NT2/D1 (cell line): ENCODE data around the gene PGP.

Experiments used
- DNase-seq: peaks from one replicate; pipeline ENCODE4 v3.0.0-alpha.2; 2011; ENCODE audit warnings: low read depth, low spot score
- H3K27me3 ChIP-seq: 2 replicates; pipeline ENCODE4 v1.6.0; 2011; ENCODE audit warnings: mild to moderate bottlenecking; ENCODE audit not compliant: insufficient read length, insufficient read depth
- H3K36me3 ChIP-seq: 2 replicates; pipeline ENCODE4 v1.6.1; 2011; ENCODE audit warnings: mild to moderate bottlenecking, low read length, mixed read lengths; ENCODE audit not compliant: insufficient read depth, insufficient read length
- H3K4me1 ChIP-seq: 2 replicates; pipeline ENCODE4 v1.5.1; 2011; ENCODE audit not compliant: insufficient read depth, insufficient read length
- H3K4me3 ChIP-seq: 2 replicates; pipeline ENCODE4 v1.5.1; 2011; ENCODE audit warnings: low read depth; ENCODE audit not compliant: insufficient read length
- H3K9ac ChIP-seq: 2 replicates; pipeline ENCODE4 v1.6.0; 2011; ENCODE audit warnings: low read depth; ENCODE audit not compliant: insufficient read length
- H3K9me3 ChIP-seq: 2 replicates; pipeline ENCODE4 v1.5.1; 2011; ENCODE audit warnings: mild to moderate bottlenecking, low read length; ENCODE audit not compliant: insufficient read depth
- SUZ12 ChIP-seq: IDR thresholded peaks from 2 replicates; pipeline ENCODE4 v1.6.1; 2011; ENCODE audit not compliant: insufficient read length, insufficient read depth; ENCODE audit errors: extremely low read depth
- YY1 ChIP-seq: IDR thresholded peaks from 2 replicates; pipeline ENCODE4 v1.6.1; 2011; ENCODE audit not compliant: insufficient read length, insufficient read depth
- ZNF274 ChIP-seq: IDR thresholded peaks from 2 replicates; pipeline ENCODE4 v1.6.1; 2011; ENCODE audit warnings: mild to moderate bottlenecking, low read depth, low read length

The PGP gene

GRCh38 chr16:2189252-2189893, 25.3 kb downstream of the PGP start:
- Histone ChIP-seq H3K36me3 (peaks cover under 1% of the 10 kb centered on the region), H3K27me3 (peaks cover 3% of the 10 kb centered on the region), H3K4me1 (peaks cover 21% of the 10 kb centered on the region), H3K4me3 (no peak overlapping the region), H3K9me3 (no peaks in the 10 kb centered on the region), H3K9ac (peak overlapping the region; percentile 32)
- no peak for TF ChIP-seq ZNF274
- no peak for TF ChIP-seq YY1
- no peak for TF ChIP-seq SUZ12
- no peak for DNase-seq

GRCh38 chr16:2188395-2188794, 26.2 kb downstream of the PGP start:
- TF ChIP-seq YY1 (no peak), SUZ12 (no peak), ZNF274 (no peak)
- H3K36me3 ChIP-seq: peaks cover 3% of the 10 kb centered on the region
- H3K9ac ChIP-seq: no peak overlapping the region
- H3K4me3 ChIP-seq: no peak overlapping the region
- peaks cover 21% of the 10 kb centered on the region for H3K4me1 ChIP-seq
- DNase-seq: no peak
- H3K27me3 ChIP-seq: no peaks in the 10 kb centered on the region
- no peaks in the 10 kb centered on the region for H3K9me3 ChIP-seq

- TF ChIP-seq SUZ12: no peak
- TF ChIP-seq YY1: no peak
- no peak for TF ChIP-seq ZNF274
- H3K4me1 ChIP-seq: peaks cover 26% of the 10 kb centered on the region
- no peak overlapping the region for H3K9ac ChIP-seq
- no peak for DNase-seq
- H3K4me3 ChIP-seq: no peak overlapping the region
- peaks cover 8% of the 10 kb centered on the region for H3K36me3 ChIP-seq
- H3K9me3 ChIP-seq: no peaks in the 10 kb centered on the region
- no peaks in the 10 kb centered on the region for H3K27me3 ChIP-seq
Observed at GRCh38 chr16:2187212-2187611, 27.4 kb downstream of the PGP start.

- Histone ChIP-seq H3K9ac (no peak overlapping the region), H3K4me3 (no peak overlapping the region), H3K4me1 (peaks cover 29% of the 10 kb centered on the region), H3K9me3 (no peaks in the 10 kb centered on the region), H3K36me3 (peaks cover 14% of the 10 kb centered on the region), H3K27me3 (no peaks in the 10 kb centered on the region)
- TF ChIP-seq YY1 (no peak), ZNF274 (no peak), SUZ12 (no peak)
- no peak for DNase-seq
Observed at GRCh38 chr16:2186505-2186904, 28.1 kb downstream of the PGP start.

GRCh38 chr16:2186064-2186463, 28.6 kb downstream of the PGP start:
- H3K9me3 ChIP-seq: no peaks in the 10 kb centered on the region
- no peak overlapping the region for H3K4me3 ChIP-seq
- H3K4me1 ChIP-seq: peaks cover 28% of the 10 kb centered on the region
- peaks cover 14% of the 10 kb centered on the region for H3K36me3 ChIP-seq
- DNase-seq: no peak
- H3K9ac ChIP-seq: no peak overlapping the region
- H3K27me3 ChIP-seq: no peaks in the 10 kb centered on the region
- no peak for TF ChIP-seq ZNF274
- no peak for TF ChIP-seq SUZ12
- no peak for TF ChIP-seq YY1

GRCh38 chr16:2184962-2185361, 29.7 kb downstream of the PGP start:
- Histone ChIP-seq H3K9me3 (no peaks in the 10 kb centered on the region), H3K9ac (no peak overlapping the region), H3K27me3 (no peaks in the 10 kb centered on the region), H3K4me1 (peaks cover 18% of the 10 kb centered on the region), H3K36me3 (peaks cover 14% of the 10 kb centered on the region), H3K4me3 (no peak overlapping the region)
- TF ChIP-seq SUZ12 (no peak), YY1 (no peak), ZNF274 (no peak)
- no peak for DNase-seq

GRCh38 chr16:2184346-2184745, 30.3 kb downstream of the PGP start:
- Histone ChIP-seq H3K4me1 (peaks cover 19% of the 10 kb centered on the region), H3K4me3 (no peak overlapping the region), H3K36me3 (peaks cover 14% of the 10 kb centered on the region), H3K27me3 (no peaks in the 10 kb centered on the region), H3K9me3 (no peaks in the 10 kb centered on the region), H3K9ac (no peak overlapping the region)
- DNase-seq: no peak
- no peak for TF ChIP-seq YY1
- no peak for TF ChIP-seq ZNF274
- TF ChIP-seq SUZ12: no peak

GRCh38 chr16:2183671-2184070, 31.0 kb downstream of the PGP start:
- TF ChIP-seq YY1 (no peak), SUZ12 (no peak), ZNF274 (no peak)
- no peak for DNase-seq
- H3K36me3 ChIP-seq: peaks cover 14% of the 10 kb centered on the region
- no peaks in the 10 kb centered on the region for H3K9me3 ChIP-seq
- H3K27me3 ChIP-seq: no peaks in the 10 kb centered on the region
- no peak overlapping the region for H3K9ac ChIP-seq
- peaks cover 19% of the 10 kb centered on the region for H3K4me1 ChIP-seq
- H3K4me3 ChIP-seq: no peak overlapping the region
